HCT116 (cell line): ENCODE results near the gene RTTN. TPM values are rescaled to one million over a fixed set of nuclear protein-coding genes. Genes with fewer than 3 reads are reported as not detected.

Experiments
- ATAC-seq: fragments of 200-7000 bp; cut with Tn5 transposase; 2 replicates; pipeline ENCODE4 v1.9.1; 2020; ENCODE audit warnings: mild to moderate bottlenecking, moderate library complexity
- BruUV-seq: library from RNA; stranded (reverse); fragments of 400-500 nt; replicated peaks from 2 replicates; lab custom pipeline; 2021; lab: Mats Ljungman, UMichigan
- CTCF ChIA-PET: fragments of 300-600 bp; sonication (Branson Sonifier 250); formaldehyde crosslinking; loops from one replicate; lab custom pipeline; 2021; ENCODE audit warnings: antibody characterized with exemption; lab: Charles Lee
- POLR2A ChIA-PET: fragments of 300-600, 350-600 bp; sonication (Branson Sonifier 250); formaldehyde crosslinking; loops from one replicate; lab custom pipeline; 2021; ENCODE audit warnings: antibody characterized with exemption; lab: Charles Lee
- RAD21 ChIA-PET, 2 experiments: fragments of 300-600 bp; sonication (Branson Sonifier 250); formaldehyde crosslinking; loops; one replicate each; lab custom pipeline; 2023; ENCODE audit warnings: low total read pairs in 2 of 2; ENCODE audit not compliant: uncharacterized antibody in 2 of 2, unreplicated experiment in 2 of 2, low non-redundant PET in 1 of 2; lab: Charles Lee
- DNase-seq: peaks from one replicate; pipeline ENCODE4 v3.0.0-alpha.2; 2010; ENCODE audit warnings: low read depth, low spot score
- H2AFZ ChIP-seq: fragments of 200-600 bp; shearing (Covaris generic), sonication (generic); 2 replicates; pipeline ENCODE4 v1.6.1; 2017; ENCODE audit warnings: low read depth, mixed run types, mixed read lengths, antibody characterized with exemption, low read length; ENCODE audit not compliant: poor library complexity, severe bottlenecking
- H3K27ac ChIP-seq: 2 replicates; pipeline ENCODE4 v1.5.1; 2012; ENCODE audit warnings: low read depth, low read length
- H3K27me3 ChIP-seq: fragments of 200-600 bp; sonication (generic); 2 replicates; pipeline ENCODE4 v1.6.1; 2016; ENCODE audit warnings: mixed run types, low read length, mixed read lengths; ENCODE audit not compliant: insufficient read depth
- H3K36me3 ChIP-seq, 2 experiments: fragments of 200-500 bp in 1 of 2; fragments of 200-600 bp in 1 of 2; sonication (Bioruptor generic) in 1 of 2; sonication (generic) in 1 of 2; 2 replicates each; pipeline versions ENCODE4 v1.5.1 to v1.6.1; 2014 to 2016; ENCODE audit warnings: low read length in 2 of 2, inconsistent platforms in 1 of 2, mixed read lengths in 1 of 2, mixed run types in 1 of 2; ENCODE audit not compliant: insufficient read depth in 2 of 2, control insufficient read depth in 1 of 2
- H3K4me1 ChIP-seq, 2 experiments: fragments of 200-600 bp in 1 of 2; sonication (generic) in 1 of 2; 2 replicates each; pipeline versions ENCODE4 v1.5.1 to v1.6.1; 2012 to 2017; ENCODE audit warnings: low read length in 2 of 2, inconsistent platforms in 1 of 2, mild to moderate bottlenecking in 1 of 2, mixed read lengths in 1 of 2, mixed run types in 1 of 2, moderate library complexity in 1 of 2; ENCODE audit not compliant: insufficient read depth in 2 of 2, control insufficient read depth in 1 of 2
- H3K4me2 ChIP-seq: fragments of 200-600 bp; sonication (generic); 2 replicates; pipeline ENCODE4 v1.6.1; 2017; ENCODE audit warnings: mixed run types, low read length, mixed read lengths
- H3K4me3 ChIP-seq, 2 experiments: fragments of 200-600 bp in 1 of 2; sonication (generic) in 1 of 2; replicated peaks in 1 of 2; 2 replicates each; pipeline ENCODE4 v1.5.1; 2011 to 2016; ENCODE audit warnings: low read length in 2 of 2, control low read depth in 1 of 2, low read depth in 1 of 2, mild to moderate bottlenecking in 1 of 2, mixed read lengths in 1 of 2, mixed run types in 1 of 2
- H3K79me2 ChIP-seq: fragments of 200-600 bp; sonication (generic); 2 replicates; pipeline ENCODE4 v1.6.1; 2017; ENCODE audit warnings: mild to moderate bottlenecking, mixed run types, low read length, moderate library complexity, mixed read lengths; ENCODE audit not compliant: insufficient read depth
- H3K9ac ChIP-seq: fragments of 200-600 bp; sonication (generic); 2 replicates; pipeline ENCODE4 v1.6.1; 2016; ENCODE audit warnings: low read length, mixed read lengths
- H3K9me2 ChIP-seq: fragments of 200-600 bp; sonication (generic), shearing (Covaris generic); 2 replicates; pipeline ENCODE4 v1.6.1; 2017; ENCODE audit warnings: mixed run types, mild to moderate bottlenecking, moderate library complexity; ENCODE audit not compliant: insufficient read depth
- H3K9me3 ChIP-seq, 2 experiments: fragments of 200-500 bp in 1 of 2; fragments of 200-600 bp in 1 of 2; sonication (Bioruptor generic) in 1 of 2; sonication (generic) in 1 of 2; 2 replicates each; pipeline ENCODE4 v1.6.1; 2014 to 2017; ENCODE audit warnings: low read length in 2 of 2, mixed read lengths in 2 of 2, inconsistent platforms in 1 of 2, low read depth in 1 of 2, mild to moderate bottlenecking in 1 of 2, mixed run types in 1 of 2, moderate library complexity in 1 of 2; ENCODE audit not compliant: control insufficient read depth in 1 of 2, insufficient read depth in 1 of 2
- H4K20me1 ChIP-seq: fragments of 200-600 bp; sonication (generic), shearing (Covaris generic); 2 replicates; pipeline ENCODE4 v1.6.1; 2017; ENCODE audit warnings: mixed run types, mild to moderate bottlenecking, moderate library complexity; ENCODE audit not compliant: insufficient read depth
- EGR1 ChIP-seq: IDR thresholded peaks from 2 replicates; pipeline ENCODE4 v1.6.1; 2012; ENCODE audit warnings: low read depth
- EZH2 ChIP-seq: fragments of 200-600 bp; sonication (generic); IDR thresholded peaks from 2 replicates; pipeline ENCODE4 v1.6.1; 2017; ENCODE audit warnings: antibody characterized with exemption, mixed run types
- POLR2A ChIP-seq: IDR thresholded peaks from 2 replicates; pipeline ENCODE4 v1.7.0; 2011; ENCODE audit warnings: borderline replicate concordance; ENCODE audit not compliant: insufficient read depth, insufficient read length; ENCODE audit errors: extremely low read depth
- POLR2AphosphoS5 ChIP-seq: IDR thresholded peaks from 2 replicates; pipeline ENCODE4 v1.6.1; 2011; ENCODE audit warnings: mild to moderate bottlenecking, low read depth, low read length, moderate library complexity
- RAD21 ChIP-seq: IDR thresholded peaks from 2 replicates; pipeline ENCODE4 v1.6.1; 2012; ENCODE audit warnings: low read depth, mild to moderate bottlenecking
- SIN3A ChIP-seq: IDR thresholded peaks from 2 replicates; pipeline ENCODE4 v1.6.1; 2012; ENCODE audit warnings: low read depth
- SP1 ChIP-seq: IDR thresholded peaks from 2 replicates; pipeline ENCODE4 v1.6.1; 2012; ENCODE audit warnings: low read depth
- SRF ChIP-seq: IDR thresholded peaks from 2 replicates; pipeline ENCODE4 v1.6.1; 2012; ENCODE audit warnings: low read depth
- YY1 ChIP-seq: IDR thresholded peaks from 2 replicates; pipeline ENCODE4 v1.6.1; 2011; ENCODE audit warnings: low read length, low read depth, moderate library complexity, mild to moderate bottlenecking; ENCODE audit not compliant: insufficient replicate concordance; ENCODE audit errors: extremely low read depth
- ZFX ChIP-seq: fragments of 450-650 bp; IDR thresholded peaks from 2 replicates; pipeline ENCODE4 v1.6.1; 2017
- intact Hi-C: fragments of 100-400 bp; cut with micrococcal nuclease; formaldehyde crosslinking; loops from 2 replicates; pipeline ENCODE4 v1.10.0; 2022
- total RNA-seq: library from RNA; stranded (reverse); gene quantifications from one replicate; pipeline ENCODE4 v1.2.1, GENCODE V29; 2021; ENCODE audit not compliant: unreplicated experiment
- TF ChIP-seq, protein P1 (sequence below): IDR thresholded peaks from 2 replicates; pipeline ENCODE4 v1.6.1; 2012
- TF ChIP-seq, protein P2 (sequence below): IDR thresholded peaks from 2 replicates; pipeline ENCODE4 v1.6.1; 2012; ENCODE audit warnings: low read depth

The RTTN gene
- total RNA-seq, 1 experiment from 2014 or later: 41.2 TPM

DNA sequence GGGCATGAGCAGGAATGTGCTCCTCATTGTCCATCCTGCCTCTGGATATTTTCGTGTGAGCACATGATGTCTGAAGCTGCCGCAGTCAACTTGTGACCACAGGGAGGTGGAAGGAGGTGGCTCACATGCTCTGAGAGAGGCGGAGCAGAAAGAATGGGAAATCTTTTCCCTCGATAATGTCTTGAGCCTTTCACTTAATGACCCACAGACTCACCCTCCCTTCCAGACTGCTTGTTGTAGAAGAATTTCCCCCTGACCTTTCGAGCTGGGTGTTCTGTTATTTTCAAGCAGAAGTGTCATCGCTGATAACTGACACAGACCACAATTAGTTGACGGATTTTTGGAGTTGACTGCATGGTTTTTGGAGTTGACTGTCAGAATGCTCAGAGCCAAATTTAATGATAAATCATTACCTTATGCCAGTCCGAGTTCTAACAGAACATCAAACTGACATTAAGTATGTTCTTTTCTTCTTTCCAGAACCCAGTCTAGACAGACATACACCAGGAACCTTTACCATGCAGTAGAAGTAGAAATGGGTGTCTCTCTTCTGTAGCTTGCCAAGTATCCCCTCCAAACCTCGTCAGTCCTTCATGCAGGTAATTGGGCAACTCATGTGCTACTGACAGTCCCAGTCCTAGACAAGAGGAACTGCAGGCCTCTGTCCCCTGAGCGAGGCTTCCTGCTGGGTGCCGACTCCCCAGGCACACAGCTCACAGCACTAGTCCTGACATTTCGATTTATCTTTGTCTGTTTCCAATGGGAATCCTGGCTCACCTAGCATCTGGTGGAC is 29.4 kb upstream of the RTTN start:
- ChIA-PET CTCF (no interaction called here), POLR2A (no interaction called here), RAD21 (no interaction called here)
- Histone ChIP-seq H3K4me3 (no peak overlapping the region), H3K9me3 (no peaks in the 10 kb centered on the region), H2AFZ (no peak overlapping the region), H3K79me2 (no peaks in the 10 kb centered on the region), H3K9ac (no peak overlapping the region), H3K27me3 (no peaks in the 10 kb centered on the region), H3K9me2 (no peaks in the 10 kb centered on the region), H3K36me3 (no peaks in the 10 kb centered on the region), H3K27ac (no peak overlapping the region), H3K4me2 (no peak overlapping the region), H4K20me1 (no peaks in the 10 kb centered on the region), H3K4me1 (no peaks in the 10 kb centered on the region)
- no TSS peak for BruUV-seq
- ATAC-seq (no peak), DNase-seq (no peak)
- intact Hi-C loops: no loop called here
- TF ChIP-seq POLR2A: no peak
- TF ChIP-seq EZH2: no peak
- TF ChIP-seq RAD21: no peak
- no peak for TF ChIP-seq YY1
- no peak for TF ChIP-seq EGR1
- TF ChIP-seq, protein P1, sequence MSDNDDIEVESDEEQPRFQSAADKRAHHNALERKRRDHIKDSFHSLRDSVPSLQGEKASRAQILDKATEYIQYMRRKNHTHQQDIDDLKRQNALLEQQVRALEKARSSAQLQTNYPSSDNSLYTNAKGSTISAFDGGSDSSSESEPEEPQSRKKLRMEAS: no peak

DNA sequence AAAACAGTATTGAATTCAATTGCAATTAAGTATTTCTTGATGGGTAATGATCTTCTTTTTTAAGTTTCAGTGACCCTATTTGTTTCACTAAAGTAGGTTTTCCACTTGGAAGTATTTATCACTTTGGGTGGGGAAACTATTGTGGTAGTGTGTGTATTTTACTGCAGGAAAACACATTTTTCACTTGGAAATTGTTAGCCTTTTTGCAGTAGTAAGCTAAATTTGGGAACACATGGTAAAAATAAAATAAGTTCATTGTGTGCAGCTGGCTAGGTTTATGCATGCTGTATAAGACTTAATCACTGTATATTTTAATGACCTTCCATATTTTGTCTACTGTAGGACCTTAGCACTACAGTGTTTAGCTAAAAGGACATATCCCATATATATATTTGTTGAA is 28.5 kb upstream of the RTTN start:
- H3K27ac ChIP-seq: no peak overlapping the region
- ATAC-seq: no peak
- no peaks in the 10 kb centered on the region for H3K9me3 ChIP-seq
- H3K36me3 ChIP-seq: no peaks in the 10 kb centered on the region
- CTCF ChIA-PET: no interaction called here
- BruUV-seq: no TSS peak
- intact Hi-C loops: no loop called here
- no peak overlapping the region for H3K9ac ChIP-seq
- no peaks in the 10 kb centered on the region for H3K9me2 ChIP-seq
- POLR2A ChIA-PET: no interaction called here
- H3K4me1 ChIP-seq: no peaks in the 10 kb centered on the region
- no peak overlapping the region for H3K4me3 ChIP-seq
- RAD21 ChIA-PET: no interaction called here
- H3K79me2 ChIP-seq: no peaks in the 10 kb centered on the region
- DNase-seq: no peak
- no peaks in the 10 kb centered on the region for H3K27me3 ChIP-seq
- H2AFZ ChIP-seq: no peak overlapping the region
- H3K4me2 ChIP-seq: no peak overlapping the region
- H4K20me1 ChIP-seq: no peaks in the 10 kb centered on the region
- TF ChIP-seq POLR2A: no peak
- TF ChIP-seq SP1: no peak
- TF ChIP-seq, protein P2, sequence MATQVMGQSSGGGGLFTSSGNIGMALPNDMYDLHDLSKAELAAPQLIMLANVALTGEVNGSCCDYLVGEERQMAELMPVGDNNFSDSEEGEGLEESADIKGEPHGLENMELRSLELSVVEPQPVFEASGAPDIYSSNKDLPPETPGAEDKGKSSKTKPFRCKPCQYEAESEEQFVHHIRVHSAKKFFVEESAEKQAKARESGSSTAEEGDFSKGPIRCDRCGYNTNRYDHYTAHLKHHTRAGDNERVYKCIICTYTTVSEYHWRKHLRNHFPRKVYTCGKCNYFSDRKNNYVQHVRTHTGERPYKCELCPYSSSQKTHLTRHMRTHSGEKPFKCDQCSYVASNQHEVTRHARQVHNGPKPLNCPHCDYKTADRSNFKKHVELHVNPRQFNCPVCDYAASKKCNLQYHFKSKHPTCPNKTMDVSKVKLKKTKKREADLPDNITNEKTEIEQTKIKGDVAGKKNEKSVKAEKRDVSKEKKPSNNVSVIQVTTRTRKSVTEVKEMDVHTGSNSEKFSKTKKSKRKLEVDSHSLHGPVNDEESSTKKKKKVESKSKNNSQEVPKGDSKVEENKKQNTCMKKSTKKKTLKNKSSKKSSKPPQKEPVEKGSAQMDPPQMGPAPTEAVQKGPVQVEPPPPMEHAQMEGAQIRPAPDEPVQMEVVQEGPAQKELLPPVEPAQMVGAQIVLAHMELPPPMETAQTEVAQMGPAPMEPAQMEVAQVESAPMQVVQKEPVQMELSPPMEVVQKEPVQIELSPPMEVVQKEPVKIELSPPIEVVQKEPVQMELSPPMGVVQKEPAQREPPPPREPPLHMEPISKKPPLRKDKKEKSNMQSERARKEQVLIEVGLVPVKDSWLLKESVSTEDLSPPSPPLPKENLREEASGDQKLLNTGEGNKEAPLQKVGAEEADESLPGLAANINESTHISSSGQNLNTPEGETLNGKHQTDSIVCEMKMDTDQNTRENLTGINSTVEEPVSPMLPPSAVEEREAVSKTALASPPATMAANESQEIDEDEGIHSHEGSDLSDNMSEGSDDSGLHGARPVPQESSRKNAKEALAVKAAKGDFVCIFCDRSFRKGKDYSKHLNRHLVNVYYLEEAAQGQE: no peak
- TF ChIP-seq SIN3A: no peak
- no peak for TF ChIP-seq SRF
- no peak for TF ChIP-seq POLR2AphosphoS5
- no peak for TF ChIP-seq ZFX
